Tibial nerve (tissue), 4 donors: ENCODE measurements around the gene CHCHD10. TPM values are rescaled to one million over a fixed set of nuclear protein-coding genes. Genes with fewer than 3 reads are reported as not detected.

Experiments used
- DNase-seq, 2 donors: peaks; one replicate each; pipeline ENCODE4 v3.0.0-alpha.2; 2019; ENCODE audit warnings: low spot score in 2 of 2
- H3K27ac ChIP-seq, 4 donors: fragments of 200-600 bp; sonication (generic) in 3 of 4; one replicate each; pipeline ENCODE4 v1.5.1; 2017 to 2019; ENCODE audit warnings: mild to moderate bottlenecking in 1 of 4
- H3K27me3 ChIP-seq, 2 donors: fragments of 200-600 bp; sonication (generic) in 1 of 2; one replicate each; pipeline versions ENCODE4 v1.5.1 to v1.6.0; 2017 to 2019
- H3K36me3 ChIP-seq, 3 donors: fragments of 200-600 bp; sonication (generic); one replicate each; pipeline ENCODE4 v1.5.1; 2018 to 2019
- H3K4me1 ChIP-seq, 4 donors: fragments of 200-600 bp; sonication (generic) in 3 of 4; one replicate each; pipeline ENCODE4 v1.5.1; 2017 to 2019
- H3K4me3 ChIP-seq, 4 donors: fragments of 200-600 bp; sonication (generic) in 3 of 4; one replicate each; pipeline ENCODE4 v1.5.1; 2017 to 2019; ENCODE audit warnings: mild to moderate bottlenecking in 1 of 4, moderate library complexity in 1 of 4
- H3K9me3 ChIP-seq, 4 donors: fragments of 200-600 bp; sonication (generic) in 3 of 4; one replicate each; pipeline ENCODE4 v1.5.1; 2017 to 2019
- EP300 ChIP-seq, 2 donors: sonication (generic); formaldehyde crosslinking; IDR thresholded peaks; one replicate each; pipeline ENCODE4 v1.6.1; 2017; ENCODE audit warnings: antibody characterized with exemption in 2 of 2, mild to moderate bottlenecking in 1 of 2
- POLR2A ChIP-seq, 2 donors: fragments of 450-650 bp; IDR thresholded peaks; one replicate each; pipeline ENCODE4 v1.6.1; 2017; ENCODE audit warnings: antibody characterized with exemption in 2 of 2, mild to moderate bottlenecking in 2 of 2, moderate library complexity in 2 of 2
- WGBS, 2 donors: methylation state at CpG; one replicate each; pipeline ENCODE4 v1.1.5; 2018; 5-methylcytosine and 5-hydroxymethylcytosine counted together
- total RNA-seq, 4 donors: library from RNA; depleted of rRNA; stranded (reverse); fragments of >200 nt; gene quantifications; one replicate each; pipeline ENCODE4 v1.1.0, GENCODE V29; 2016
- TF ChIP-seq, protein P1 (sequence below), 5 experiments: fragments of 200-600 bp in 3 of 5; fragments of 450-650 bp in 2 of 5; sonication (generic) in 3 of 5; IDR thresholded peaks; one replicate each; pipeline ENCODE4 v1.5.1; 2016 to 2019; ENCODE audit warnings: antibody characterized with exemption in 5 of 5, mild to moderate bottlenecking in 3 of 5, moderate library complexity in 2 of 5

Gene CHCHD10
- total RNA-seq, 4 donors from 2014 or later, result 3.7 to 14.0 (median 9.6) TPM; not detected in 1

DNA sequence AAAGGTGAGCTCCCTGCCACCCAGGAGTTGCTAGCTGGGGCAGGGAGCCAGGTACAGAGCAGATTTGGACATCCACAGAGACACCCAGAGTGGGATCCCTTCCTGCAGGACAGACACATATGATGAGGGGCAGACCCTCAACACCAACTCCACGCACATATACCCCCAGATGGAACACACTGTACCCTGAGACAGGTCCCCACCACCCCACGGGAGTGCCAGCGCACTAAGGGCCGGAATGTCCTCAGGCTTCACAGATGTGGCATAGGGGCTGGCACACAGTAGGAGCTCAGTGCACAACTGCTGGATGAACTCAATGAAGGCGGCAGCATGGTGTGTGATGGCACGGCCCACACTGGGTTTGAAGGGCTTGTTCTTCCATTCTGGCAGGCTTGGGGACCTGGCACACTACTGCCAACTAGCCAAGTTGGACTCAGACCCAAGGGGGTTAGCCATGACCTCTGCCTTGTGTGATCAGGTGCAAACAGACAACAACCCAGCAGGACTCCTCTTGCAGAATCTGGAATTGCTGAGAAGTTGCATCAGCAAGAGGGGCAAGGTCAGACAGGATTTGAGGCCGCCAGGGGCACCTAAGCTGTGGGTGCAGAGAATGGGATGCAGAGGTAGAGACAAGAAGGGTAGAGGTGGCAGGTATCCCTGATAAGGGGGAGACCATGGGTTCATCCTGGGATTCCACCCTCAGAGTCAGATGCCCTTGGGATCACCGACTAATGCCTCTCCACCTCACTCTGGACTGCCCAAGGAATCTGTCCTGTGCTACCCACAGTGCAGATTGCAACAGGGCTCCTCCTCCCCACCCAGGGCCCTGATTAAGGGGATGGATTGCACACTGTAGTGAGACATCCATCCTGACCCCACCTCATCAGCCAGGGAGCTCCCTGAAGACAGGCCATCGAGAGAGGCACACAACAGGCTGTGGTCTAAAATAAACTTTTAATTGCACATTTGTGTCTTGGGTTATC lies 2.6 kb downstream of the CHCHD10 start:
- 79 to 89% methylated on average over 5 to 9 of the region's 9 CpGs for WGBS, 2 donors

DNA sequence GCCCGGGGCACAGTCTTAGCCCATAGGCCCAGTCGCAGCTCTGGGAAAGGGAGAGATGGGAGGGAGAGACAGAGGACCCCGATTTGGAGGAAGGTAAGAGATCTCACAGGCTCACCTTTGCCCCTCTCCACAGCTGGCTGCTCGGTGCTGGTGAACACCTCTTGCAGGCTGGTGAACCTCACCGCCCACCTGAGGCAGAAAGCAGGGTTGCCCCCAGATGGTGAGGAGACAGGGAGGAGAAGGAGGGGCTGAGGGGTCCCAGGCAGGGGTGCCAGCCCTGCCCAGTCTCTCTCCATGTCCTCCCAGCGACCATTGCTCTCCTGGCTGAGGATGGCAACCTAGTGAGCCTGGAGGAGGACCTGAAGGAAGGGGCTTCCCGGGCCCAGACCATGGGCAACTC lies 3.8 kb downstream of the CHCHD10 start:
- Histone ChIP-seq H3K9me3 (no peaks in the 10 kb centered on the region), H3K36me3 (peaks cover 0 to 16% (median 0%) of the 10 kb centered on the region in 3 donors), H3K4me3 (peak overlapping the region in 1 of 4 donors; percentile 30), H3K4me1 (peaks cover 0 to 49% (median 12%) of the 10 kb centered on the region in 4 donors), H3K27ac (no peak overlapping the region), H3K27me3 (no peaks in the 10 kb centered on the region)
- TF ChIP-seq POLR2A (IDR thresholded peaks at IDR 0.05) (no peak), EP300 (IDR thresholded peaks at IDR 0.05) (no peak)
- TF ChIP-seq, protein P1, sequence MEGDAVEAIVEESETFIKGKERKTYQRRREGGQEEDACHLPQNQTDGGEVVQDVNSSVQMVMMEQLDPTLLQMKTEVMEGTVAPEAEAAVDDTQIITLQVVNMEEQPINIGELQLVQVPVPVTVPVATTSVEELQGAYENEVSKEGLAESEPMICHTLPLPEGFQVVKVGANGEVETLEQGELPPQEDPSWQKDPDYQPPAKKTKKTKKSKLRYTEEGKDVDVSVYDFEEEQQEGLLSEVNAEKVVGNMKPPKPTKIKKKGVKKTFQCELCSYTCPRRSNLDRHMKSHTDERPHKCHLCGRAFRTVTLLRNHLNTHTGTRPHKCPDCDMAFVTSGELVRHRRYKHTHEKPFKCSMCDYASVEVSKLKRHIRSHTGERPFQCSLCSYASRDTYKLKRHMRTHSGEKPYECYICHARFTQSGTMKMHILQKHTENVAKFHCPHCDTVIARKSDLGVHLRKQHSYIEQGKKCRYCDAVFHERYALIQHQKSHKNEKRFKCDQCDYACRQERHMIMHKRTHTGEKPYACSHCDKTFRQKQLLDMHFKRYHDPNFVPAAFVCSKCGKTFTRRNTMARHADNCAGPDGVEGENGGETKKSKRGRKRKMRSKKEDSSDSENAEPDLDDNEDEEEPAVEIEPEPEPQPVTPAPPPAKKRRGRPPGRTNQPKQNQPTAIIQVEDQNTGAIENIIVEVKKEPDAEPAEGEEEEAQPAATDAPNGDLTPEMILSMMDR (IDR thresholded peaks at IDR 0.05), result no peak
- DNase-seq, result no peak
- WGBS, 2 donors, result 70 to 71% methylated on average over 7 of the region's 7 CpGs

More for the DNA sequence above, 2.6 kb downstream of the CHCHD10 start:
- no peaks in the 10 kb centered on the region for H3K9me3 ChIP-seq
- peaks cover 0 to 56% (median 12%) of the 10 kb centered on the region in 4 donors for H3K4me1 ChIP-seq
- H3K4me3 ChIP-seq, result no peak overlapping the region
- no peak for DNase-seq
- peaks cover 0 to 16% (median 0%) of the 10 kb centered on the region in 3 donors for H3K36me3 ChIP-seq
- no peaks in the 10 kb centered on the region for H3K27me3 ChIP-seq
- no peak overlapping the region for H3K27ac ChIP-seq
- no peak for TF ChIP-seq POLR2A (IDR thresholded peaks at IDR 0.05)
- TF ChIP-seq EP300 (IDR thresholded peaks at IDR 0.05), result no peak
- TF ChIP-seq, protein P1 (IDR thresholded peaks at IDR 0.05), result no peak

DNA sequence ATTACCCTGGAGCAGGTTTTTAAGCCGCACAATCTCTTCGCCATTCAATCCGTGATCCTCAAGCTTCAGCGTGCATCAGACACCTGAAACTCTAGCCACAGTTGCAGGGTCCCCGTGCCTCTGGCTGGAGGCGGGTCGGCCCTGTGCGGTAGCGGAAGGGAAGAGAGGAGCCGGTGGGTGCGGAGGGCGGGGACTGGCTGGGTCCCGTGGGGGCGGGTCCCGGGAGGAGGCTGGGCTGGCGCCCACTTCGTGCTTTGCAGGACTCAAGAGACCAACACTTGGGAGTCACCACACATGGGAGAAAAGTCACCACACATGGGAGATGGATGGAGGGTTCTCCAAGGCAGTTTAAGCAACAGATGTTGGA lies 4.2 kb downstream of the CHCHD10 start:
- no peak for DNase-seq
- no peaks in the 10 kb centered on the region for H3K9me3 ChIP-seq
- H3K4me3 ChIP-seq, result peak overlapping the region in 2 of 4 donors; percentile 20 to 30
- H3K27ac ChIP-seq, result no peak overlapping the region
- H3K4me1 ChIP-seq, result peaks cover 0 to 45% (median 10%) of the 10 kb centered on the region in 4 donors
- 13 to 30% methylated on average over 11 to 17 of the region's 17 CpGs for WGBS, 2 donors
- H3K27me3 ChIP-seq, result no peaks in the 10 kb centered on the region
- peaks cover 0 to 16% (median 0%) of the 10 kb centered on the region in 3 donors for H3K36me3 ChIP-seq
- TF ChIP-seq, protein P1 (IDR thresholded peaks at IDR 0.05), result no peak
- no peak for TF ChIP-seq POLR2A (IDR thresholded peaks at IDR 0.05)
- TF ChIP-seq EP300 (IDR thresholded peaks at IDR 0.05), result no peak

DNA sequence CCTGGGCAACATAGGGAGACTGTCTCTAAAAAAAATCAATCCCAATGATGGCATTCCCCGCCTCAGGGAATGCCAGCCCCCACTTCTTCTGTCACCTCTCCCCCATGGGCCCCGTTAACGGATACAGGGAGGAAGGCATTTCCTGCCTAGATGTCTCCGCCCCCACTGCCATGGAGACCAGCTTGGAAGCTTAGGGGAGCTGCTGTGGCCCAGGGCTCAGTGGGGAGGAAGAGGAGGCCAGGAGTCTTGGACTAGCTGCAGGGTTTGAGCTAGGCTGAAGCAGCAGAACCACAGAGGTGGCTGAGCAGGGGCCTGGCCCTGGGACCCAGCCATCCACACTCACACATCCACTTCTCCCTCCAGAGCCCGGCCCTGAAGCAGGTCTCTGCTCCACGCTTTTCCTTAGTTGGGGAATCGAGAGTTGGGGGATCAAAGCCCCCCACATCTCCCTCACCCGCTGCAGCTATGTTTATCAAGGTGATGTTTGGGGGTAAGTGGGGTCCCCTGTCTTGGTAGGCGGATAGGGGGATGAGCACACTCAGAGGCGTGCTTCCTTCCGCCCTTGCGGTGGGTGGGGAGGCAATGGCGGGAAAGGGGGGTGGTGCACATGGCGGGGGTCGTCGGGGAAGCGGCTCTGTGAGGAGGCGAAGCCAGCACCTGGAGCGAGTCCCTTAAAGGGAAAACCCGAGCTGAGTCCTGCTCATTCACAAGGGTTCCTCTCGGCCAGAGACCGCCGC lies 4.8 kb downstream of the CHCHD10 start, which contains the start of gene C22orf15:
Gene C22orf15 (plus strand): TSS at position 149 of the 737 bp plus-strand sequence. CDS start 317 bp downstream, at position 466.
- Histone ChIP-seq H3K36me3 (peaks cover 0 to 16% (median 0%) of the 10 kb centered on the region in 3 donors), H3K27ac (no peak within 1 kb of the TSS), H3K27me3 (no peaks in the 10 kb centered on the region), H3K4me3 (peak within 1 kb of the TSS in 2 of 4 donors; percentile 20 to 30), H3K4me1 (peaks cover 0 to 39% (median 9%) of the 10 kb centered on the region in 4 donors), H3K9me3 (no peaks in the 10 kb centered on the region)
- 28 to 50% methylated on average over 11 to 23 of the region's 23 CpGs for WGBS, 2 donors
- TF ChIP-seq POLR2A (IDR thresholded peaks at IDR 0.05) (no peak), EP300 (IDR thresholded peaks at IDR 0.05) (no peak)
- TF ChIP-seq, protein P1 (IDR thresholded peaks at IDR 0.05), result no peak
- DNase-seq, result no peak
